Fibroblast of lung (primary cell): ENCODE measurements around the gene GOLGA6A. TPM values are rescaled to one million over a fixed set of nuclear protein-coding genes. Genes with fewer than 3 reads are reported as not detected.

Experiments
- DNase-seq, 2 donors: peaks; one replicate each; pipeline versions ENCODE4 v3.0.0 to v3.0.0-alpha.2; 2010; ENCODE audit warnings: low read depth in 2 of 2
- H2AFZ ChIP-seq: 2 replicates; pipeline ENCODE4 v1.5.1; 2012; ENCODE audit warnings: low read length, control low read depth, inconsistent platforms
- H3K27ac ChIP-seq: 2 replicates; pipeline ENCODE4 v1.5.1; 2011; ENCODE audit warnings: low read length, control low read depth; ENCODE audit not compliant: insufficient read depth
- H3K27me3 ChIP-seq: 2 replicates; pipeline ENCODE4 v1.5.1; 2011; ENCODE audit warnings: mild to moderate bottlenecking, low read length; ENCODE audit not compliant: control insufficient read depth, insufficient read depth
- H3K36me3 ChIP-seq: 2 replicates; pipeline ENCODE4 v1.5.1; 2011; ENCODE audit warnings: low read length; ENCODE audit not compliant: control insufficient read depth, insufficient read depth
- H3K4me1 ChIP-seq: 2 replicates; pipeline ENCODE4 v1.5.1; 2011; ENCODE audit warnings: low read length; ENCODE audit not compliant: control insufficient read depth, insufficient read depth; ENCODE audit errors: extremely low read depth
- H3K4me2 ChIP-seq: 2 replicates; pipeline ENCODE4 v1.5.1; 2011; ENCODE audit warnings: low read length, control low read depth; ENCODE audit not compliant: insufficient read depth; ENCODE audit errors: extremely low read depth
- H3K4me3 ChIP-seq, 4 experiments: fragments of 200-600 bp in 1 of 4; sonication (generic) in 1 of 4; replicated peaks in 1 of 4; 2 replicates each; pipeline ENCODE4 v1.5.1; 2011 to 2016; ENCODE audit warnings: low read length in 4 of 4, low read depth in 3 of 4, mild to moderate bottlenecking in 3 of 4, control low read depth in 2 of 4, inconsistent platforms in 1 of 4, mixed read lengths in 1 of 4; ENCODE audit not compliant: insufficient read depth in 1 of 4; ENCODE audit errors: control extremely low read depth in 1 of 4
- H3K79me2 ChIP-seq: 2 replicates; pipeline ENCODE4 v1.5.1; 2012; ENCODE audit warnings: mild to moderate bottlenecking, low read length, inconsistent platforms; ENCODE audit not compliant: control insufficient read depth, insufficient read depth
- H3K9ac ChIP-seq: 2 replicates; pipeline ENCODE4 v1.5.1; 2011; ENCODE audit warnings: mild to moderate bottlenecking, low read length, control low read depth; ENCODE audit not compliant: insufficient read depth
- H3K9me3 ChIP-seq: 2 replicates; pipeline ENCODE4 v1.5.1; 2012; ENCODE audit warnings: low read depth, low read length; ENCODE audit not compliant: control insufficient read depth, insufficient read depth
- H4K20me1 ChIP-seq: 2 replicates; pipeline ENCODE4 v1.5.1; 2011; ENCODE audit warnings: low read length; ENCODE audit not compliant: control insufficient read depth, insufficient read depth; ENCODE audit errors: extremely low read depth
- EZH2 ChIP-seq: IDR thresholded peaks from 2 replicates; pipeline ENCODE4 v1.5.1; 2012; ENCODE audit warnings: low read length, control low read depth, mild to moderate bottlenecking; ENCODE audit errors: missing control alignments
- polyA plus RNA-seq, 2 donors: library from polyadenylated mRNA; depleted of rRNA in 1 of 2; stranded (reverse) in 1 of 2; unstranded in 1 of 2; fragments of >200 nt; gene quantifications; 2 replicates each; pipeline ENCODE4 v1.2.1, GENCODE V29; 2011 to 2012; ENCODE audit warnings: missing spikeins in 1 of 2
- total RNA-seq: library from RNA; depleted of rRNA; stranded (reverse); fragments of >200 nt; gene quantifications from 2 replicates; pipeline ENCODE4 v1.2.1, GENCODE V29; 2014
- TF ChIP-seq, protein P1 (sequence below), 2 donors: IDR thresholded peaks in 1 of 2; conservative IDR thresholded peaks in 1 of 2; 1 replicate in 1 of 2; 2 replicates in 1 of 2; pipeline ENCODE4 v1.5.1; 2011 to 2012; ENCODE audit warnings: low read length in 2 of 2, control low read depth in 1 of 2, inconsistent platforms in 1 of 2, low read depth in 1 of 2, mild to moderate bottlenecking in 1 of 2

GOLGA6A gene
- total and polyA plus RNA-seq, 2 donors (not counting 1 experiment from before 2014, with no cell fraction given) = under 0.01 TPM; not detected in 1

DNA sequence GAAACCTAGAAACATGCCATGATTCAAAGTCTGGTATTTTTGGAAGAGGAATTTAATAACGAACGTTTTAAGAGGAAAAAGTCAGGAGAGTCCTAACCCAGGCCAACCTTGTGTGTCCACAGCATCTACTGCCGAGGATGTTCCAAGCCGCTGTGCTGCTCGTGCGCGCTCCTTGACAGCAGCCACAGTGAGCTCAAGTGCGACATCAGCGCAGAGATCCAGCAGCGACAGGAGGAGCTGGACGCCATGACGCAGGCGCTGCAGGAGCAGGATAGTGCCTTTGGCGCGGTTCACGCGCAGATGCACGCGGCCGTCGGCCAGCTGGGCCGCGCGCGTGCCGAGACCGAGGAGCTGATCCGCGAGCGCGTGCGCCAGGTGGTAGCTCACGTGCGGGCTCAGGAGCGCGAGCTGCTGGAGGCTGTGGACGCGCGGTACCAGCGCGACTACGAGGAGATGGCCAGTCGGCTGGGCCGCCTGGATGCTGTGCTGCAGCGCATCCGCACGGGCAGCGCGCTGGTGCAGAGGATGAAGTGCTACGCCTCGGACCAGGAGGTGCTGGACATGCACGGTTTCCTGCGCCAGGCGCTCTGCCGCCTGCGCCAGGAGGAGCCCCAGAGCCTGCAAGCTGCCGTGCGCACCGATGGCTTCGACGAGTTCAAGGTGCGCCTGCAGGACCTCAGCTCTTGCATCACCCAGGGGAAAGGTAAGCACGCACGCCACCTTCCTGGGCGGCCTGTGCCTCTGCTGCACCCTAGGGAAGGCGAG, 59.5 kb downstream of the GOLGA6A start:
- no peaks in the 10 kb centered on the region for H3K27me3 ChIP-seq
- H4K20me1 ChIP-seq = no peaks in the 10 kb centered on the region
- H3K9me3 ChIP-seq = no peaks in the 10 kb centered on the region
- no peak overlapping the region for H3K27ac ChIP-seq
- DNase-seq = no peak
- H3K4me1 ChIP-seq = peaks cover 10% of the 10 kb centered on the region
- TF ChIP-seq EZH2 = no peak
- TF ChIP-seq, protein P1, sequence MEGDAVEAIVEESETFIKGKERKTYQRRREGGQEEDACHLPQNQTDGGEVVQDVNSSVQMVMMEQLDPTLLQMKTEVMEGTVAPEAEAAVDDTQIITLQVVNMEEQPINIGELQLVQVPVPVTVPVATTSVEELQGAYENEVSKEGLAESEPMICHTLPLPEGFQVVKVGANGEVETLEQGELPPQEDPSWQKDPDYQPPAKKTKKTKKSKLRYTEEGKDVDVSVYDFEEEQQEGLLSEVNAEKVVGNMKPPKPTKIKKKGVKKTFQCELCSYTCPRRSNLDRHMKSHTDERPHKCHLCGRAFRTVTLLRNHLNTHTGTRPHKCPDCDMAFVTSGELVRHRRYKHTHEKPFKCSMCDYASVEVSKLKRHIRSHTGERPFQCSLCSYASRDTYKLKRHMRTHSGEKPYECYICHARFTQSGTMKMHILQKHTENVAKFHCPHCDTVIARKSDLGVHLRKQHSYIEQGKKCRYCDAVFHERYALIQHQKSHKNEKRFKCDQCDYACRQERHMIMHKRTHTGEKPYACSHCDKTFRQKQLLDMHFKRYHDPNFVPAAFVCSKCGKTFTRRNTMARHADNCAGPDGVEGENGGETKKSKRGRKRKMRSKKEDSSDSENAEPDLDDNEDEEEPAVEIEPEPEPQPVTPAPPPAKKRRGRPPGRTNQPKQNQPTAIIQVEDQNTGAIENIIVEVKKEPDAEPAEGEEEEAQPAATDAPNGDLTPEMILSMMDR (conservative IDR thresholded peaks at IDR 0.05 in 1 of 2, IDR thresholded peaks at IDR 0.05 in 1 of 2; ENCODE audit: low read depth in 1 of 2, low read length in 2 of 2) = no peak
- H3K4me3 ChIP-seq = no peak overlapping the region
- H3K4me2 ChIP-seq = no peak overlapping the region
- H2AFZ ChIP-seq = no peak overlapping the region
- no peak overlapping the region for H3K9ac ChIP-seq
- peaks cover 28% of the 10 kb centered on the region for H3K79me2 ChIP-seq
- H3K36me3 ChIP-seq = peaks cover 25% of the 10 kb centered on the region

Other genes starting within 250 kb of the GOLGA6A start
- gene TBC1D21, start 209.0 kb downstream of the GOLGA6A start, total RNA-seq = not detected in 2 replicates
- gene TBC1D21, start 209.0 kb downstream of the GOLGA6A start, polyA plus RNA-seq = not detected in 2 replicates
- 65.6 and 91.4 TPM in 2 replicates for gene LOXL1, start 156.1 kb downstream of the GOLGA6A start, total RNA-seq
- 163 and 188 TPM in 2 replicates for gene LOXL1, start 156.1 kb downstream of the GOLGA6A start, polyA plus RNA-seq
- gene STOML1, start 90.3 kb downstream of the GOLGA6A start, total RNA-seq = 9.2 and 24.8 TPM in 2 replicates
- gene STOML1, start 90.3 kb downstream of the GOLGA6A start, polyA plus RNA-seq = 8.7 and 9.8 TPM in 2 replicates
- gene PML, start 87.8 kb downstream of the GOLGA6A start, total RNA-seq = 16.4 and 34.0 TPM in 2 replicates
- gene PML, start 87.8 kb downstream of the GOLGA6A start, polyA plus RNA-seq = 11.1 and 15.5 TPM in 2 replicates
- not detected in 2 replicates for gene ISLR2, start 48.0 kb upstream of the GOLGA6A start, total RNA-seq
- gene ISLR2, start 48.0 kb upstream of the GOLGA6A start, polyA plus RNA-seq = not detected in 2 replicates
- 14.0 and 17.7 TPM in 2 replicates for gene ISLR, start 91.2 kb upstream of the GOLGA6A start, total RNA-seq
- gene ISLR, start 91.2 kb upstream of the GOLGA6A start, polyA plus RNA-seq = 17.3 and 34.0 TPM in 2 replicates
- 0.17 TPM in 1 of 2 replicates, not detected in the other for gene STRA6, start 120.2 kb upstream of the GOLGA6A start, total RNA-seq
- gene STRA6, start 120.2 kb upstream of the GOLGA6A start, polyA plus RNA-seq = 0.02 TPM in 1 of 2 replicates, not detected in the other
- gene CCDC33, start 153.8 kb upstream of the GOLGA6A start, total RNA-seq = not detected in 2 replicates
- gene CCDC33, start 153.8 kb upstream of the GOLGA6A start, polyA plus RNA-seq = not detected in 2 replicates